Brain microvascular endothelial cell (primary cell): ENCODE results near the gene BARX1.

Experiments
- DNase-seq: peaks from one replicate; pipeline ENCODE4 v3.0.0-alpha.2; 2020
- H3K27ac ChIP-seq: fragments of 250-450 bp; sonication (Bioruptor Pico); 2 replicates; pipeline ENCODE4 v1.5.1; 2020; ENCODE audit warnings: mild to moderate bottlenecking, moderate library complexity
- H3K27me3 ChIP-seq: fragments of 250-450 bp; sonication (Bioruptor Pico); replicated peaks from 2 replicates; pipeline ENCODE4 v1.5.1; 2020; ENCODE audit warnings: mild to moderate bottlenecking
- H3K36me3 ChIP-seq: fragments of 250-450 bp; sonication (Bioruptor Pico); replicated peaks from 2 replicates; pipeline ENCODE4 v1.5.1; 2020; ENCODE audit warnings: mild to moderate bottlenecking
- H3K4me3 ChIP-seq: 2 replicates; pipeline ENCODE4 v1.5.1; 2011; ENCODE audit warnings: low read depth, mild to moderate bottlenecking, control low read depth, low read length, moderate library complexity
- CTCF ChIP-seq: IDR thresholded peaks from 2 replicates; pipeline ENCODE4 v1.5.1; 2011; ENCODE audit warnings: low read depth, mild to moderate bottlenecking, moderate library complexity, low read length, control low read depth, inconsistent platforms; ENCODE audit errors: missing control alignments
- in situ Hi-C: cut with HindIII; loops from 2 replicates; pipeline ENCODE4 v1.10.0; 2017; ENCODE audit warnings: low sequenced_read_pairs, low pct_ligation_motif_present

The BARX1 gene

GRCh38 chr9:93911136-93911745 lies 43.9 kb downstream of the BARX1 start:
- no peaks in the 10 kb centered on the region for H3K27me3 ChIP-seq
- no peak overlapping the region for H3K27ac ChIP-seq
- H3K4me3 ChIP-seq, result no peak overlapping the region
- H3K36me3 ChIP-seq, result no peaks in the 10 kb centered on the region
- no peak for TF ChIP-seq CTCF
- DNase-seq, result no peak
- in situ Hi-C loops, result no loop called here

- H3K27ac ChIP-seq, result no peak overlapping the region
- no peak overlapping the region for H3K4me3 ChIP-seq
- no peak for DNase-seq
- in situ Hi-C loops, result no loop called here
- TF ChIP-seq CTCF, result no peak
- H3K36me3 ChIP-seq, result no peaks in the 10 kb centered on the region
- H3K27me3 ChIP-seq, result no peaks in the 10 kb centered on the region
Observed at GRCh38 chr9:93910598-93910997, 44.6 kb downstream of the BARX1 start.

- H3K27ac ChIP-seq, result no peak overlapping the region
- H3K27me3 ChIP-seq, result no peaks in the 10 kb centered on the region
- no peaks in the 10 kb centered on the region for H3K36me3 ChIP-seq
- H3K4me3 ChIP-seq, result no peak overlapping the region
- TF ChIP-seq CTCF, result no peak
- no peak for DNase-seq
- in situ Hi-C loops, result no loop called here
Observed at GRCh38 chr9:93910196-93910595, 45.0 kb downstream of the BARX1 start.

- H3K36me3 ChIP-seq, result no peaks in the 10 kb centered on the region
- no peak for DNase-seq
- in situ Hi-C loops, result no loop called here
Observed at GRCh38 chr9:93909242-93909616, 45.9 kb downstream of the BARX1 start.

GRCh38 chr9:93908591-93909241 lies 46.4 kb downstream of the BARX1 start:
- H3K27me3 ChIP-seq, result no peaks in the 10 kb centered on the region
- no peaks in the 10 kb centered on the region for H3K36me3 ChIP-seq
- DNase-seq, result no peak
- in situ Hi-C loops, result no loop called here
- TF ChIP-seq CTCF, result peak; percentile 12
- no peak overlapping the region for H3K27ac ChIP-seq
- H3K4me3 ChIP-seq, result no peak overlapping the region

More at GRCh38 chr9:93909242-93909616, 45.9 kb downstream of the BARX1 start:
- Histone ChIP-seq H3K4me3 (no peak overlapping the region), H3K27me3 (no peaks in the 10 kb centered on the region), H3K27ac (no peak overlapping the region)
- TF ChIP-seq CTCF, result no peak
